SW480 (cell line): ENCODE data around the gene CLEC11A.

Experiments used
- DNase-seq: peaks from one replicate; pipeline ENCODE4 v3.0.0-alpha.2; 2016; ENCODE audit warnings: low spot score

Gene CLEC11A

DNA sequence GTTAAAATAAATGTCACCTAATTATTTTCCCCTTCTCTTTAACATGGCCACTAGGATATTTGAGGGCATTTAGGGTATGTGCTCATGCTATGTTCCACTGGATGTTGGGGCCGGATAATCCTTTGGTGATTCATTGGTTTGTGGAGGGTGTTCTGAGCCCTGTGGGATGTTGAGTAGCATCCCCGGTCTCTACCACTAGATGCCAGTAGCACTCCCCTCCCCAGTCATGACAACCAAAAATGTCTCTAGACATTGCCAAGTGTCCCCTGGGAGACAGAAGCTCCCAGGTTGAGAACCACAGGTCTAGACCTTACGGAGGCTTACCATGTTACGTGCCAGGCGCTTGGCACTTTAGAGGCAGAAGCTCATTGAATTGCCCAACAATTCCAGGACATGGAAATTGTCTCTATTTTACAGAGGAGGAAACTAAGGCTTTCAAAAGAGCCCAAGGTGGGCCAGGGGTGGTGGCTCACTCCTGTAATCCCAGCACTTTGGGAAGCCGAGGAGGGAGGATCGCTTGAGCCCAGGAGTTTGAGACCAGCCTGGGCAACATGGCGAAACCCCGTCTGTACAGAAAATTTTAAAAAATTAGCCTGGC, 17.6 kb upstream of the CLEC11A start:
- peak; percentile 83 for DNase-seq

GRCh38 chr19:50706387-50706786, 16.8 kb upstream of the CLEC11A start:
- DNase-seq: no peak

- no peak for DNase-seq
Measured at GRCh38 chr19:50708179-50708879, 14.8 kb upstream of the CLEC11A start.

DNA sequence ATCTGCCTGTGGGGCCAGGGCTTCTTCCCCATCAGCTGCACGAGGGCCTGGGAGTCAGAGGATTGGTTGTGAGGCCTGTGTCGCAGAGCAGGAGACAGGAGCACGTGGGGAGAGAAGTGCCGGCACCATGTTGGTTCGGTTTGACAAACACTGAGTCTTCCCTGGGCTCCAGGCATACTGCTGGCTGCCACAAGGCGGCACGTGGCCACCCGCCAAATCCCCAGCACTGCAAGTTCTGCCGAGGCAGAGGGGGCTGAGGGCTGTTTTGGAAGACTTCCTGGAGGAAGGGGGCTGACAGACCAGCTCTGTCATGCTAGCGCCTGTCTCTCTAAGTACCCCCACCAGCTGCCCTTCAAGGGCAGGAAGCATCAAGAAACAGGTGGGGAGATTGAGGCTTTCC, 13.1 kb upstream of the CLEC11A start:
- DNase-seq: no peak

GRCh38 chr19:50710612-50711011, 12.6 kb upstream of the CLEC11A start:
- no peak for DNase-seq

DNA sequence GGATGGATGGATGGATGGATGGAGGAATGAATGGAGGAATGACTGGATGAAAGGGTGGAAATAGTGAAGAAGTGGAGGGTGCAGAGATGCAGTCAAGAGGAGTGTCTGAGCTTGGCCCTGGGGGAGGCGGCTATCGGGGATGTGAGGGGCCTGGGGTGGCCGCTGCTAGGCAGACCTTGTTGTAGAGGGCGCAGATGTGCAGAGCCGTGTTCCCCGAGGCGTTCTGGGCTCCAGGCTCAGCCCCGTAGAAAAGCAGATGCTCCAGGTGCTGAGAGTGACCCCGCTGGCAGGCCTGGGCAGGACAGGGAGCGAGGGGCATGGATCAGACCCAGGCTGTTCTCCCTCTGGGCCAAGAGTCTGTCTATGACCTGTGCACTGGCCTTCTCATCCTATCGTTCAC, 12.0 kb upstream of the CLEC11A start:
- DNase-seq: no peak

DNA sequence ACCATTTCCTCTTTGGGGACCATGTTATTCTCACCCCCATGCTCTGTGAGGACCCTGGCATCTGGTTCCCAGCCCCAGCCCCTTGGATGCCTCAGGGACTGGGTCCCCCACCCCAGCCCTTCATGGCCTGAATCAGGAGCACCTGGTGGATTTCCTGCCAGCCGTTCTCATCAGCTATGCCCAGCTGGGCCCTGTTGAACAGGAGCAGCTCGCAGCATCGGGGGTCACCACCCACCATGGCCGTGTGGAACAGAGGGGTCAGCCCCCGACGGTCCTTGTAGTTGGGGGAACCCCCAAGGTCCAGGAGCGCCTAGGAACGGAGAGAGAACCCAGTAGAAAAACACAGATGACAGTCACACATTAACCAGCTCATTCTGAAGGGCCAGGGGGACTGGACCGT, 11.4 kb upstream of the CLEC11A start:
- no peak for DNase-seq

DNA sequence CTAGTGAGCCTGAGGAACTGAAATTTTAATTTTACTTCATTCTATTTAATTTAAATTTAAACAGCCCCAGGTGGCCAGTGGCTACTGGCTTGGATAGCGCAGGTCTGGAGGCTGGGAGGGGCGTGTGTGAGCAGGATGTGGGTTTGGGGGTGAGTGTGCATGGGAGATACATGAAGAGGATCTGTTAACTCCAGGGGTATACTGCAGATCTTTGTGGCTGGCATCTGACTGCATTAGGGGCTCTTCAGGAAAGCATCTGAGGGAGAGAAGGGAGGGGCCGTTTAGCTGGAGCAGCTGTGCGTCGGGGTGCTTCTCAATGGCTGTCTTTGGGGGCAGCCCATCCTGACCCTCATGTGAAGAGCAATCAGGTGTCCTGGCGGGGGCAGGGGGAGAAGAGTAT, 10.3 kb upstream of the CLEC11A start:
- DNase-seq: no peak

GRCh38 chr19:50713556-50714236, 9.5 kb upstream of the CLEC11A start:
- no peak for DNase-seq

DNA sequence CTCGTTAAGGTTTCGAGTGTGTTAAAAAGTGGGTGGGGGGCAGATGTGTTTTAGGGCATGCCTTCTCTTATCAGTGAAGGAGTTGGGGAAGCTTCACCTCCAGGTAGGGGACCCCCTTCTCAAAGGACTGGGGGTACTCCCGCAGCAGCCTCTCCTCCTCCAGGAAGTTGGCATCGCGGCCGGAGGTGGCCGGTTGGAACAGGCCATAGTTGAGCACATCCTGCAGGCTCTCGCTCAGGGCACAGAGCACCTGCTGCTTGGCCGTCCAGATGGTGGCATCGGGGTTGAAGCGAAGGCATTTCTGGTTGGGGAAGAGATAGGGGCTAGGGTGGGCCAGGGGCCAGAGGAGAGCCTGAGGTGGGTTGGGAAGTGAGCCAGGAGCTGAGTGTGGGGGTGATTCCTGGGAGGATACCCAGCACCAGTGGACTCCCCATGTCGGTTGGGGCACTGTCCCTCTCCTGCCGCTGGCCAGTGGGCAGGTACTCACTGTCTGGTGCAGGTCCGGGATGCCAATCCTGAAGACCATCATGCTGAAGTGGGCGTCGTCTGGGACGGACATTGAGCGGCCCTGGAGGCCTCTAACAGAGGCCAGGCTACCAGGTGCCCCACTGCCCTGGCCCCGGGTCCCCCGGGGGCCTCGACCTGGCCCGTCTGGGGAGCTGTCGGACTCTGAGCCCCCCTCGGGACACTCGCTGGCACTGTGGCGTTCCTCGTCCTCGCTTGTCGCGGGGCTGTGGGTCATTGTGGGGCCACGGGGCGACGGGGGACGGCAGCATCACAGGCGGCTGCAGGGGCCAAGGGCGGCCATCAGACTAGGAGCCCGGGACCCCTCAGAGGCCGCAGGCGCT, 6.8 kb upstream of the CLEC11A start:
- no peak for DNase-seq

GRCh38 chr19:50717026-50717723, 6.0 kb upstream of the CLEC11A start:
- no peak for DNase-seq

DNA sequence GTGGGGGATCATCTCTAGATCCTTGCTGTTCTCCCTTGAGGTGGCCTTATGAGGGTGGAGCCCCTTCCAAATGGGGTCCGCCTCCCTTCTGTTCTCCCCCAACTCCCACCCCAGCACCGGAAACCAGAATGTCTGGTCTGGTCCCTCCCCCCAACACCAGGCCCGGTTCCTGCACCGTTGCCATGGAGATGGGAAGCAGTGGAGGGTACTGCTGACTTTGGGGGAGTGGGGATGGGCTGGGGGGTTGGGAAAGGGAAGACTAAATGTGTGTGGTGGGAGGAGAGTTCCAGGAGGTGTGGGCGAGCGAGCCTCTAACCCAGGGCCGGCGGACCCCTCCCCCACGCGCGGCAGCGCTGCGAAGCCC, 5.3 kb upstream of the CLEC11A start:
- DNase-seq: no peak

GRCh38 chr19:50718255-50719118, 4.7 kb upstream of the CLEC11A start:
- DNase-seq: no peak

GRCh38 chr19:50719119-50719435, 4.1 kb upstream of the CLEC11A start:
- DNase-seq: no peak

DNA sequence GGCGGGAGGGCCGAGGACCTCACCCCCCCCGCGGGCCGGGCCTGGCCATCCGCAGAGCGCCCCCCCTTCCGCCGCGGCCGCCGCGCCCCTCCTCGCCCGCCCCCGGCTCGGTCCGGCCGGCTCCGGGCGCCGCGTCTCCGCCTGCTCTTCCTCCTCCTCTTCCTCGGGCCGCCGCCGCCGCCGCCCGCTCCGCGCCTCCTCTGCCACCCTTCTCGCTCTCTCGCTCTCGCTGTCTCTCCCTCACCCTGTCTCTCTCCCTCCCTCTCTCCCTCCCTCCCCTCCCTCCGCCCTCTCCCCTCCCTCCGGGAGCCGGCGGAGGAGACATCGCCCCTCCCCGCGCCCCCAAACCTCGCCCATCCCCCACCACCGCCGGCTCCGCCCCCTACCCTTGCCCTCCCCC, 3.6 kb upstream of the CLEC11A start, which contains the start of gene SHANK1:
SHANK1 (minus strand) TSS at position 237 of the 400 bp plus-strand sequence. CDS start 2,883 bp downstream, outside the sequence.
- no peak for DNase-seq

GRCh38 chr19:50720181-50720920, 2.8 kb upstream of the CLEC11A start:
- peak; percentile 47 for DNase-seq

- peak; percentile 82 for DNase-seq
Measured at GRCh38 chr19:50720921-50721381, 2.2 kb upstream of the CLEC11A start.

- peak; percentile 68 for DNase-seq
Measured at GRCh38 chr19:50721441-50722137, 1.6 kb upstream of the CLEC11A start.

GRCh38 chr19:50722201-50723013, 757 bp upstream of the CLEC11A start:
- DNase-seq: no peak
